IMR-90 (cell line): Measurements from ENCODE around the gene ANO1. TPM values are rescaled to one million over a fixed set of nuclear protein-coding genes. Genes with fewer than 3 reads are reported as not detected.

Source experiments
- ATAC-seq: fragments of 200-7000 bp; cut with Tn5 transposase; 2 replicates; pipeline ENCODE4 v1.9.1; 2020; ENCODE audit warnings: low read depth, mild to moderate bottlenecking, moderate library complexity
- BruUV-seq: library from RNA; stranded (reverse); fragments of 400-500 nt; replicated peaks from 2 replicates; lab custom pipeline; 2021; lab: Mats Ljungman, UMichigan
- CTCF ChIA-PET: fragments of 300-600 bp; formaldehyde crosslinking; extraction: SDS; loops from one replicate; lab custom pipeline; 2021; ENCODE audit warnings: antibody characterized with exemption; lab: Yijun Ruan, JAX
- POLR2A ChIA-PET: fragments of 300-600 bp; sonication (Branson Sonifier 250); formaldehyde crosslinking; loops from one replicate; lab custom pipeline; 2022; ENCODE audit warnings: antibody characterized with exemption; ENCODE audit not compliant: unreplicated experiment; lab: Charles Lee
- DNase-seq: peaks from one replicate; pipeline ENCODE4 v3.0.0; 2013
- H2AFZ ChIP-seq: replicated peaks from 2 replicates; pipeline ENCODE3; 2013; ENCODE audit warnings: low read length, mild to moderate bottlenecking; ENCODE audit not compliant: poor library complexity
- H2AK5ac ChIP-seq: 2 replicates; pipeline ENCODE4 v1.6.1; 2013; ENCODE audit warnings: low read depth, low read length, inconsistent platforms
- H2AK9ac ChIP-seq: replicated peaks from 2 replicates; pipeline ENCODE3; 2013; ENCODE audit warnings: mild to moderate bottlenecking, low read depth, low read length, moderate library complexity; ENCODE audit not compliant: poor library complexity
- H2BK120ac ChIP-seq: 2 replicates; pipeline ENCODE4 v1.6.1; 2013; ENCODE audit warnings: low read depth, low read length, inconsistent platforms
- H2BK15ac ChIP-seq: 3 replicates; pipeline ENCODE4 v1.6.1; 2013; ENCODE audit warnings: low read depth, low read length, inconsistent platforms
- H2BK20ac ChIP-seq: 2 replicates; pipeline ENCODE4 v1.6.1; 2013; ENCODE audit warnings: low read depth, mild to moderate bottlenecking, inconsistent platforms, low read length, moderate library complexity
- H2BK5ac ChIP-seq: 2 replicates; pipeline ENCODE4 v1.6.1; 2013; ENCODE audit warnings: mild to moderate bottlenecking, low read depth, low read length, inconsistent platforms; ENCODE audit not compliant: poor library complexity, severe bottlenecking
- H3K14ac ChIP-seq: replicated peaks from 2 replicates; pipeline ENCODE4 v1.6.1; 2013; ENCODE audit warnings: low read depth, low read length, inconsistent platforms
- H3K18ac ChIP-seq: 2 replicates; pipeline ENCODE4 v1.6.1; 2013; ENCODE audit warnings: low read depth, low read length, control low read depth
- H3K23ac ChIP-seq: 2 replicates; pipeline ENCODE4 v1.6.1; 2013; ENCODE audit warnings: low read depth, low read length, inconsistent platforms
- H3K27ac ChIP-seq: 2 replicates; pipeline ENCODE4 v1.5.1; 2013; ENCODE audit warnings: mild to moderate bottlenecking, control low read depth, low read length; ENCODE audit not compliant: insufficient read depth
- H3K27me3 ChIP-seq: 2 replicates; pipeline ENCODE4 v1.6.1; 2013; ENCODE audit warnings: low read length; ENCODE audit not compliant: control insufficient read depth, insufficient read depth
- H3K36me3 ChIP-seq: 2 replicates; pipeline ENCODE4 v1.6.1; 2013; ENCODE audit warnings: low read length, mixed read lengths; ENCODE audit not compliant: control insufficient read depth, insufficient read depth
- H3K4ac ChIP-seq: 2 replicates; pipeline ENCODE4 v1.6.1; 2013; ENCODE audit warnings: low read depth, low read length, inconsistent platforms
- H3K4me1 ChIP-seq: 2 replicates; pipeline ENCODE4 v1.6.1; 2013; ENCODE audit warnings: low read length, mixed read lengths; ENCODE audit not compliant: control insufficient read depth, insufficient read depth
- H3K4me2 ChIP-seq: 2 replicates; pipeline ENCODE4 v1.6.1; 2013; ENCODE audit warnings: low read depth, mild to moderate bottlenecking, control low read depth, low read length, moderate library complexity
- H3K4me3 ChIP-seq: 2 replicates; pipeline ENCODE4 v1.5.1; 2013; ENCODE audit warnings: low read depth, mild to moderate bottlenecking, control low read depth, low read length, moderate library complexity; ENCODE audit not compliant: insufficient read depth
- H3K56ac ChIP-seq: 2 replicates; pipeline ENCODE4 v1.6.1; 2013; ENCODE audit warnings: low read length, inconsistent platforms; ENCODE audit not compliant: insufficient read depth; ENCODE audit errors: extremely low read depth
- H3K79me1 ChIP-seq, 2 experiments: 2 replicates each; pipeline ENCODE4 v1.6.1; 2013; ENCODE audit warnings: low read length in 2 of 2, inconsistent platforms in 1 of 2, low read depth in 1 of 2
- H3K9ac ChIP-seq: 2 replicates; pipeline ENCODE4 v1.6.1; 2013; ENCODE audit warnings: low read depth, low read length, control low read depth
- H3K9me1 ChIP-seq: 2 replicates; pipeline ENCODE4 v1.6.1; 2013; ENCODE audit warnings: low read length, inconsistent platforms; ENCODE audit not compliant: insufficient read depth
- H3K9me3 ChIP-seq: 2 replicates; pipeline ENCODE4 v1.6.1; 2013; ENCODE audit warnings: low read length; ENCODE audit not compliant: control insufficient read depth, insufficient read depth
- H4K20me1 ChIP-seq: 2 replicates; pipeline ENCODE4 v1.6.1; 2013; ENCODE audit warnings: low read length, inconsistent platforms; ENCODE audit not compliant: insufficient read depth
- H4K5ac ChIP-seq: 2 replicates; pipeline ENCODE4 v1.6.1; 2013; ENCODE audit warnings: mild to moderate bottlenecking, low read depth, low read length, control low read depth
- H4K8ac ChIP-seq, 2 experiments: 2 replicates each; pipeline ENCODE4 v1.6.1; 2013; ENCODE audit warnings: low read depth in 2 of 2, low read length in 2 of 2, control low read depth in 1 of 2, inconsistent platforms in 1 of 2
- H4K91ac ChIP-seq: 2 replicates; pipeline ENCODE4 v1.6.1; 2013; ENCODE audit warnings: low read depth, low read length, inconsistent platforms; ENCODE audit not compliant: insufficient read depth
- CEBPB ChIP-seq: IDR thresholded peaks from 2 replicates; pipeline ENCODE4 v1.6.1; 2012; ENCODE audit warnings: low read depth, low read length, improper control_type of control experiment
- CHD1 ChIP-seq: IDR thresholded peaks from 2 replicates; pipeline ENCODE4 v1.6.1; 2012; ENCODE audit warnings: low read depth, low read length, improper control_type of control experiment
- CTCF ChIP-seq: conservative IDR thresholded peaks from 2 replicates; pipeline ENCODE4 v1.5.1; 2012; ENCODE audit warnings: mild to moderate bottlenecking, low read depth, low read length, improper control_type of control experiment
- ELK1 ChIP-seq: fragments of 150-350 bp; IDR thresholded peaks from 2 replicates; pipeline ENCODE4 v1.6.1; 2016; ENCODE audit warnings: low read depth, mild to moderate bottlenecking, low read length, moderate library complexity, borderline replicate concordance
- FOS ChIP-seq: fragments of 150-350 bp; IDR thresholded peaks from 2 replicates; pipeline ENCODE4 v1.6.1; 2016; ENCODE audit warnings: low read depth, low read length
- MAFK ChIP-seq: IDR thresholded peaks from 2 replicates; pipeline ENCODE4 v1.6.1; 2012; ENCODE audit warnings: low read depth, low read length, improper control_type of control experiment
- MAZ ChIP-seq: IDR thresholded peaks from 2 replicates; pipeline ENCODE4 v1.6.1; 2012; ENCODE audit warnings: low read depth, mild to moderate bottlenecking, low read length, improper control_type of control experiment, moderate library complexity, borderline replicate concordance
- MXI1 ChIP-seq: IDR thresholded peaks from 2 replicates; pipeline ENCODE4 v1.6.1; 2012; ENCODE audit warnings: low read depth, mild to moderate bottlenecking, low read length, moderate library complexity, borderline replicate concordance
- NFE2L2 ChIP-seq: fragments of 150-350 bp; IDR thresholded peaks from 2 replicates; pipeline ENCODE4 v1.6.1; 2016; ENCODE audit warnings: low read depth, mild to moderate bottlenecking, low read length
- POLR2A ChIP-seq: IDR thresholded peaks from 2 replicates; pipeline ENCODE4 v1.6.1; 2012; ENCODE audit warnings: mild to moderate bottlenecking, low read depth, low read length
- RAD21 ChIP-seq: IDR thresholded peaks from 2 replicates; pipeline ENCODE4 v1.6.1; 2012; ENCODE audit warnings: low read length, improper control_type of control experiment
- RCOR1 ChIP-seq: IDR thresholded peaks from 2 replicates; pipeline ENCODE4 v1.6.1; 2012; ENCODE audit warnings: mild to moderate bottlenecking, low read length, improper control_type of control experiment; ENCODE audit not compliant: insufficient replicate concordance
- RFX5 ChIP-seq: IDR thresholded peaks from 2 replicates; pipeline ENCODE4 v1.8.0; 2012; ENCODE audit warnings: low read depth, mild to moderate bottlenecking, low read length, moderate library complexity
- SMC3 ChIP-seq: fragments of 150-350 bp; IDR thresholded peaks from 2 replicates; pipeline ENCODE4 v1.6.1; 2016; ENCODE audit warnings: low read depth, mild to moderate bottlenecking, antibody characterized with exemption, low read length, moderate library complexity
- USF2 ChIP-seq: fragments of 150-350 bp; IDR thresholded peaks from 2 replicates; pipeline ENCODE4 v1.6.1; 2017; ENCODE audit warnings: mild to moderate bottlenecking, antibody characterized with exemption, low read length, low read depth
- WGBS, 2 experiments: methylation state at CpG; one replicate each; pipeline versions ENCODE4 v1.1.5 to v1.1.7; 2013; ENCODE audit warnings: missing lambda C conversion rate in 2 of 2; ENCODE audit not compliant: insufficient read length in 1 of 2; ENCODE audit errors: extremely low coverage in 2 of 2; 5-methylcytosine and 5-hydroxymethylcytosine counted together
- dilution Hi-C: fragments of 300-500 bp; cut with HindIII; formaldehyde crosslinking; loops from one replicate; pipeline ENCODE4 v1.14.3; 2018; ENCODE audit warnings: low sequenced_read_pairs; ENCODE audit not compliant: unreplicated experiment
- in situ Hi-C: fragments of 300-500 bp; cut with MboI; formaldehyde crosslinking; loops from 3 replicates; pipeline ENCODE4 v1.14.3; 2019; ENCODE audit warnings: low sequenced_read_pairs, inconsistent platforms, mixed read lengths
- intact Hi-C: fragments of 100-400 bp; cut with micrococcal nuclease; formaldehyde crosslinking; loops from 2 replicates; pipeline ENCODE4 v1.10.0; 2022
- polyA plus RNA-seq, 3 experiments: library from polyadenylated mRNA; depleted of rRNA; stranded (reverse); fragments of >200 nt; gene quantifications; 2 replicates each; pipeline ENCODE4 v1.2.3, GENCODE V29; 2012; ENCODE audit warnings: low replicate concordance in 1 of 3
- total RNA-seq: library from RNA; depleted of rRNA; stranded (reverse); fragments of >200 nt; gene quantifications from 2 replicates; pipeline ENCODE4 v1.2.3, GENCODE V29; 2012

ANO1 gene
- total and polyA plus RNA-seq, 2 of the 4 experiments (the other 2 are of a cell fraction) = 4.1 to 10.7 TPM

GRCh38 chr11:70032470-70032795 is 45.7 kb upstream of the ANO1 start:
- TF ChIP-seq RFX5 = no peak
- TF ChIP-seq ELK1 = no peak
- TF ChIP-seq MAFK = no peak
- TF ChIP-seq MAZ = no peak
- no peak for TF ChIP-seq CHD1
- no peak for TF ChIP-seq USF2
- TF ChIP-seq POLR2A = no peak
- no peak for TF ChIP-seq CEBPB
- TF ChIP-seq NFE2L2 = no peak
- no peak for TF ChIP-seq CTCF
- TF ChIP-seq RCOR1 = no peak
- TF ChIP-seq MXI1 = no peak
- no peak for TF ChIP-seq FOS
- no peak for TF ChIP-seq SMC3
- TF ChIP-seq RAD21 = no peak
- H2AK5ac ChIP-seq = no peak overlapping the region
- DNase-seq (no peak), ATAC-seq (no peak)
- no peaks in the 10 kb centered on the region for H3K36me3 ChIP-seq
- H3K9me1 ChIP-seq = 0 out of 2 replicates have a peak, but pooled peaks cover 3% of the 10 kb centered on the region
- no peak overlapping the region for H3K4me2 ChIP-seq
- peaks cover 5% of the 10 kb centered on the region; the same call in 1 of the 2 replicates for H3K4me1 ChIP-seq
- peaks cover 7% of the 10 kb centered on the region for H3K9me3 ChIP-seq
- no peak overlapping the region for H2BK120ac ChIP-seq
- CTCF ChIA-PET = no interaction called here
- H2BK20ac ChIP-seq = no peak overlapping the region
- H3K27me3 ChIP-seq = no peaks in the 10 kb centered on the region
- POLR2A ChIA-PET = no interaction called here
- H3K14ac ChIP-seq = no peak overlapping the region
- no peak overlapping the region for H2BK15ac ChIP-seq
- no peak overlapping the region for H4K91ac ChIP-seq
- in situ Hi-C loops (no loop called here), intact Hi-C loops (no loop called here), dilution Hi-C loops (no loop called here)
- no TSS peak for BruUV-seq
- no peak overlapping the region for H4K8ac ChIP-seq
- H3K4me3 ChIP-seq = no peak overlapping the region
- no peak overlapping the region for H3K4ac ChIP-seq
- no peak overlapping the region for H3K9ac ChIP-seq
- H2AK9ac ChIP-seq = no peak overlapping the region
- H3K27ac ChIP-seq = no peak overlapping the region
- 0 out of 2 replicates have a peak, but pooled peaks cover under 1% of the 10 kb centered on the region for H4K20me1 ChIP-seq
- no peak overlapping the region for H2AFZ ChIP-seq
- no peak overlapping the region for H3K23ac ChIP-seq
- H4K5ac ChIP-seq = no peak overlapping the region
- no peak overlapping the region for H2BK5ac ChIP-seq
- H3K56ac ChIP-seq = no peak overlapping the region
- WGBS, 2 experiments = 92% methylated on average over 2 of the region's 6 CpGs; no CpG with 5 or more reads in 1 of the 2 experiments
- no peak overlapping the region for H3K18ac ChIP-seq
- peaks cover 0 to 22% of the 10 kb centered on the region in 2 experiments; a peak in 3 of 4 replicates for H3K79me1 ChIP-seq
